Right atrium auricular region (tissue), 2 donors: Measurements from ENCODE around the gene NLRP13. TPM values are rescaled to one million over a fixed set of nuclear protein-coding genes. Genes with fewer than 3 reads are reported as not detected.
"Not testable (repeated sequence)": the region's sequence is repeated elsewhere in the genome, so short reads cannot be mapped to it uniquely, and the experiment has no call there.

ENCODE experiments used
- DNase-seq: peaks from one replicate; pipeline ENCODE4 v3.0.0-alpha.2; 2019; ENCODE audit warnings: low spot score
- H3K27ac ChIP-seq, 2 donors: fragments of 200-600 bp; sonication (generic); 1 replicate in 1 of 2; 2 replicates in 1 of 2; pipeline ENCODE4 v1.5.1; 2016 to 2019
- H3K27me3 ChIP-seq, 2 donors: fragments of 200-600 bp; sonication (generic); one replicate each; pipeline versions ENCODE4 v1.5.1 to v1.6.0; 2017 to 2019
- H3K36me3 ChIP-seq: fragments of 200-600 bp; sonication (generic); one replicate; pipeline ENCODE4 v1.5.1; 2016
- H3K4me1 ChIP-seq, 2 donors: fragments of 200-600 bp; sonication (generic); one replicate each; pipeline versions ENCODE4 v1.5.1 to v1.6.0; 2017 to 2019
- H3K4me3 ChIP-seq, 2 donors: fragments of 200-600 bp; sonication (generic); 1 replicate in 1 of 2; 2 replicates in 1 of 2; pipeline ENCODE4 v1.5.1; 2017 to 2019; ENCODE audit warnings: mild to moderate bottlenecking in 1 of 2, moderate library complexity in 1 of 2
- H3K9me3 ChIP-seq, 2 donors: fragments of 200-600 bp; sonication (generic); one replicate each; pipeline ENCODE4 v1.5.1; 2019
- total RNA-seq, 2 donors: library from RNA; depleted of rRNA; stranded (reverse); fragments of >200 nt; gene quantifications; one replicate each; pipeline ENCODE4 v1.1.0, GENCODE V29; 2016
- TF ChIP-seq, protein P1 (sequence below), 2 donors: fragments of 200-600 bp; sonication (generic); IDR thresholded peaks; one replicate each; pipeline ENCODE4 v1.5.1; 2019; ENCODE audit warnings: antibody characterized with exemption in 2 of 2

Gene NLRP13
- total RNA-seq, 2 donors from 2014 or later, result not detected

DNA sequence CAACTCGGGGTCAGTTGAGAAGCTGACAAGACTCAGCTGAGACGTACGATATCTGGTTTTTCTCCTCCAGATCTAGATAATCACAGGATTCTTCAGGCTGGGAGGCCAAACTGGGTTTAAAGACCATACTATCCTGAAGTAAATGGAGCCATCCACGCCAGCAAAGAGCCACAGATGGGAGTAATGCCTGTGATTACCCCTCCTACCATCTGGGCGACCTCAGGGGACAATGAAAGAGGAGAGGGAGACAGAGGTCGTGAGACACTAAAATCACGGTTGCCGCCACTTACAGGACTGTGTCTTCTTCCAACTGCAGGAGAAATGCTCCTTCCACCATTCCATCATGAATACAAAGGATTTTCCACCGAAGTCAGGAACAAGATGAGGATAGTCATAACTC is 3.1 kb upstream of the NLRP13 start:
- Histone ChIP-seq H3K36me3 (no peaks in the 10 kb centered on the region), H3K9me3 (peaks cover 0 to 4% of the 10 kb centered on the region in 2 donors)
- no peak for DNase-seq

DNA sequence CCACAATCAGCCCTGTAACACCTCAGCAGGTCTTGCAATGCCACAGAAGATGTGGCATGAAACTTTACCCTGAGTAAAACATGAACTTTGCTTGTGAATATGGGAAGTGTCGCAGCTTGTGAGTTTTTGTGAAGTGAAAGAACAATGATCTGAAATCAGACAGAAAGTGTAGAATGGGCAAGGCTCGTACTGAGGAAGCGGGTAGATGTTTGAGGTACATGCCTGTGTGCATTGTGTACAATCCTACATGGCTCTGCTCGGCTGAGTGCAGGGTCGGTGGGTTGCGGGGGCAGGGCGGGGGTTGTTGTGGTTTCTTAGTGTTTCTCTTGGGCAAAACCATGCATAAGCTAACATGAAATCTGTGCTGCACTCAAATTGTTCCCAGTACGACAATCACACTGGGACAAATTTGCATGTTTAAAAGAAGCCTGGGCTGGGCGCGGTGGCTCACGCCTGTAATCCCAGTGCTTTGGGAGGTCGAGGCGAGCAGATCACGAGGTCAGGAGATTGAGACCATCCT is 1.1 kb downstream of the NLRP13 start:
- H3K9me3 ChIP-seq, result no peaks in the 10 kb centered on the region
- H3K4me1 ChIP-seq, result no peaks in the 10 kb centered on the region
- H3K36me3 ChIP-seq, result no peaks in the 10 kb centered on the region
- TF ChIP-seq, protein P1, sequence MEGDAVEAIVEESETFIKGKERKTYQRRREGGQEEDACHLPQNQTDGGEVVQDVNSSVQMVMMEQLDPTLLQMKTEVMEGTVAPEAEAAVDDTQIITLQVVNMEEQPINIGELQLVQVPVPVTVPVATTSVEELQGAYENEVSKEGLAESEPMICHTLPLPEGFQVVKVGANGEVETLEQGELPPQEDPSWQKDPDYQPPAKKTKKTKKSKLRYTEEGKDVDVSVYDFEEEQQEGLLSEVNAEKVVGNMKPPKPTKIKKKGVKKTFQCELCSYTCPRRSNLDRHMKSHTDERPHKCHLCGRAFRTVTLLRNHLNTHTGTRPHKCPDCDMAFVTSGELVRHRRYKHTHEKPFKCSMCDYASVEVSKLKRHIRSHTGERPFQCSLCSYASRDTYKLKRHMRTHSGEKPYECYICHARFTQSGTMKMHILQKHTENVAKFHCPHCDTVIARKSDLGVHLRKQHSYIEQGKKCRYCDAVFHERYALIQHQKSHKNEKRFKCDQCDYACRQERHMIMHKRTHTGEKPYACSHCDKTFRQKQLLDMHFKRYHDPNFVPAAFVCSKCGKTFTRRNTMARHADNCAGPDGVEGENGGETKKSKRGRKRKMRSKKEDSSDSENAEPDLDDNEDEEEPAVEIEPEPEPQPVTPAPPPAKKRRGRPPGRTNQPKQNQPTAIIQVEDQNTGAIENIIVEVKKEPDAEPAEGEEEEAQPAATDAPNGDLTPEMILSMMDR (IDR thresholded peaks at IDR 0.05), result no peak
- no peak overlapping the region for H3K4me3 ChIP-seq
- no peak for DNase-seq
- no peaks in the 10 kb centered on the region for H3K27me3 ChIP-seq
- no peak overlapping the region for H3K27ac ChIP-seq

More for the DNA sequence above, 3.1 kb upstream of the NLRP13 start:
- TF ChIP-seq, protein P1 (IDR thresholded peaks at IDR 0.05), result no peak
- Histone ChIP-seq H3K4me1 (no peaks in the 10 kb centered on the region), H3K27ac (no peak overlapping the region), H3K27me3 (no peaks in the 10 kb centered on the region), H3K4me3 (no peak overlapping the region)

DNA sequence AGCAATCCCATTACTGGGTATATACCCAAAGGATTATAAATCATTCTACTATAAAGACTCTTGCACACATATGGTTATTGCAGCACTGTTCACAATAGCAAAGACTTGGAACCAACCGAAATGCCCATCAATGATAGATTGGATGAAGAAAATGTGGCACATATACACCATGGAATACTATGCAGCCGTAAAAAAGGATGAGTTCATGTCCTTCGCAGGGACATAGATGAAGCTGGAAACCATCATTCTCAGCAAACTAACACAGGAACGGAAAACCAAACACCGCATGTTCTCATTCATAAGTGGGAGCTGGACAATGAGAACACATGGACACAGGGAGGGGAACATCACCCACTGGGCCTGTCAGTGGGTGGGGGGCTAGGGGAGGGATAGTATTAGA is 2.9 kb downstream of the NLRP13 start:
- H3K4me3 ChIP-seq, result not testable (repeated sequence)

DNA sequence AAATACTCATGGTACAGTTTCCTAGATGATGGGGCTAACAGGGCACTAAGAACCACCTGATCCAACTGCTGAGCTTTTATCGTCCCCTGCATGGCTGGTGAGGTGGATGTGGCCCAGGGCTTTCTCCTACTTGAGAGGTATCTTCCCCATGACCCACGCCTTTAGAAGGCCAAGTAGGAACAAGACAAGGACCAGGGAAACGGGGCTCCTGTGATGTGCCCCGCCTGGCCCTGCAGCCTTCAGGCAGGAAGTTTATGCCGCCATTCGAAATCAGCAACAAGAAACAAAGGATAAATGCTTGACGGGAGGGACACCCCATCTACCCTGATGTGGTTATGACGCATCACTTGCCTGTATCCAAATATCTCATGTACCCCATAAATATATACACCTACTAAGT is 4.1 kb downstream of the NLRP13 start:
- H3K4me1 ChIP-seq, result no peaks in the 10 kb centered on the region
- H3K4me3 ChIP-seq, result no peak overlapping the region
- TF ChIP-seq, protein P1 (IDR thresholded peaks at IDR 0.05), result no peak
- H3K27me3 ChIP-seq, result no peaks in the 10 kb centered on the region
- no peak overlapping the region for H3K27ac ChIP-seq
- H3K9me3 ChIP-seq, result no peaks in the 10 kb centered on the region
- no peak for DNase-seq
- no peaks in the 10 kb centered on the region for H3K36me3 ChIP-seq

More for the DNA sequence above, 2.9 kb downstream of the NLRP13 start:
- not testable (repeated sequence) for H3K36me3 ChIP-seq, H3K4me1 ChIP-seq, DNase-seq, H3K9me3 ChIP-seq, H3K27me3 ChIP-seq, H3K27ac ChIP-seq

DNA sequence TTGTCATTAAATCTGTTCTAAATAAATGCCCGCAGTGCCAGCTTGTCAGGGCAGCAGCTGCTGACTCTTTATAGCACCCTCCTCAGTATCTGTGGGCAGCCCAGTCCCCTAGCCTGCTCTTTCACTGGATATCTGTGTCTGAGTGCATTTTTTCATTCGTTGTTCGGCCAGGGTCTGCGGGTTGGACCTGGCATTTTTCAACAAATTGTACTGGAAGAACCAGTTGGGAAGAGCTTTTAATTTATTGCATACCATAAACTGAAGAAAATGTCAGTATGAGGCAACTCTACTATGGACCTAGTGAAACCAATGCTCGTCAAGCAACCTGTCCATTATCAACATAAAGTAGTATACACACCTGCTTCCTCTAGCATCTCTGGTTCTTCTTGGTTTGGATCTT is 8.6 kb downstream of the NLRP13 start:
- TF ChIP-seq, protein P1 (IDR thresholded peaks at IDR 0.05), result no peak
- peaks cover 0 to 4% of the 10 kb centered on the region in 2 donors for H3K9me3 ChIP-seq
- no peaks in the 10 kb centered on the region for H3K4me1 ChIP-seq
- H3K27ac ChIP-seq, result no peak overlapping the region
- no peaks in the 10 kb centered on the region for H3K27me3 ChIP-seq
- H3K4me3 ChIP-seq, result no peak overlapping the region
- H3K36me3 ChIP-seq, result no peaks in the 10 kb centered on the region
- peak; percentile 13 for DNase-seq

DNA sequence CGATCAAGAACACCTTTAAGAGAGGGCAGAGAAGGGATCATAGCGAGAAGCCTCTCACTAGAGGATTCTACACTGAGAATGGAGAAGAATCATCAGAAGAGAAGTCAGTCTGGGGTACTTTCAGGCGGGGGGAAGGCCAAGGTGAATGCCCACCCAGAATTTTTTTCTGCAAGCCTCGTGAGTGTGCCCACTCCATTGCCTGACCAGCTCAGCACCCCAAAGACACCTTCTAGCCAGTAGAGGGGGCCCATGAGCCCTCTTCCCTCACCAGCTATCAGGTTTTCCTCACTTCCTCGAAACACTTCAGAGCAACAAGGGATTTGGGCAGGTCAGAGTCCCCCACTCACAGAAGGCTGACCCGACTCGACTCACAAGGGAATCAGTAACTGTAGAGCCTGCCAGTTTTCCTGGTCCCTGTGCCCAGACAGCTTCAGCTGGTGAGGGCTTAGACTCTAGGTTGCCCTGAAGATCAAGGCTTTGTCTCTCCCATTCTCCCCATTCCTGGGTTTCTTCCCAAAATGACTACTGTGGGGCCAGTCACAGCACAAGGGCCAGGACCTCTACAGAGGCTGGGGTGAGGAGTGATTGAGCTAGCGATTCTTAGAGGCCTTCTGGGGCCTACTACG is 18.4 kb downstream of the NLRP13 start:
- Histone ChIP-seq H3K27me3 (no peaks in the 10 kb centered on the region), H3K9me3 (peaks cover 0 to 30% of the 10 kb centered on the region in 2 donors), H3K4me3 (no peak overlapping the region), H3K36me3 (no peaks in the 10 kb centered on the region), H3K27ac (no peak overlapping the region), H3K4me1 (no peaks in the 10 kb centered on the region)
- TF ChIP-seq, protein P1 (IDR thresholded peaks at IDR 0.05), result no peak
- peak; percentile 21 for DNase-seq
